OCI-LY7 (cell line): ENCODE results near the gene DHRS3. TPM values are rescaled to one million over a fixed set of nuclear protein-coding genes. Genes with fewer than 3 reads are reported as not detected.

ENCODE experiments used
- BruUV-seq: library from RNA; stranded (reverse); fragments of 400-500 nt; replicated peaks from 2 replicates; lab custom pipeline; 2021; lab: Mats Ljungman, UMichigan
- CTCF ChIA-PET: fragments of 300-600 bp; sonication (Branson Sonifier 250); formaldehyde crosslinking; loops from one replicate; lab custom pipeline; 2022; ENCODE audit warnings: antibody characterized with exemption; ENCODE audit not compliant: unreplicated experiment; lab: Charles Lee
- POLR2A ChIA-PET: fragments of 300-600 bp; sonication (Branson Sonifier 250); formaldehyde crosslinking; loops from one replicate; lab custom pipeline; 2022; ENCODE audit warnings: antibody characterized with exemption; lab: Charles Lee
- DNase-seq: peaks from one replicate; pipeline ENCODE4 v3.0.0-alpha.2; 2015; ENCODE audit warnings: low spot score
- H2AFZ ChIP-seq: fragments of 200-600 bp; sonication (generic), shearing (Covaris generic); 2 replicates; pipeline ENCODE4 v1.6.1; 2014; ENCODE audit warnings: mild to moderate bottlenecking, antibody characterized with exemption, low read length, moderate library complexity
- H3K27ac ChIP-seq: fragments of 200-600 bp; sonication (generic); 2 replicates; pipeline ENCODE4 v1.5.1; 2014; ENCODE audit warnings: mixed run types, low read depth, mild to moderate bottlenecking, moderate library complexity, low read length, inconsistent platforms; ENCODE audit not compliant: poor library complexity, severe bottlenecking
- H3K36me3 ChIP-seq: fragments of 200-600 bp; sonication (generic); 2 replicates; pipeline ENCODE4 v1.6.1; 2014; ENCODE audit warnings: mild to moderate bottlenecking, antibody characterized with exemption, low read length, moderate library complexity, mixed read lengths; ENCODE audit not compliant: insufficient read depth
- H3K4me1 ChIP-seq: fragments of 200-600 bp; sonication (generic); 2 replicates; pipeline ENCODE4 v1.5.1; 2014; ENCODE audit warnings: mild to moderate bottlenecking, low read length; ENCODE audit not compliant: insufficient read depth, poor library complexity, severe bottlenecking
- H3K4me2 ChIP-seq: fragments of 200-600 bp; sonication (generic); 2 replicates; pipeline ENCODE4 v1.6.1; 2014; ENCODE audit warnings: mild to moderate bottlenecking, low read length
- H3K4me3 ChIP-seq: fragments of 200-600 bp; sonication (generic); 2 replicates; pipeline ENCODE4 v1.5.1; 2014; ENCODE audit warnings: mild to moderate bottlenecking, low read depth, low read length; ENCODE audit not compliant: poor library complexity, severe bottlenecking
- H3K79me2 ChIP-seq: fragments of 200-600 bp; sonication (generic); 2 replicates; pipeline ENCODE4 v1.6.1; 2016; ENCODE audit warnings: low read depth, mild to moderate bottlenecking, low read length, moderate library complexity, mixed read lengths; ENCODE audit not compliant: insufficient read depth
- H3K9me2 ChIP-seq: fragments of 200-600 bp; sonication (generic); 2 replicates; pipeline ENCODE4 v1.6.1; 2016; ENCODE audit warnings: mild to moderate bottlenecking, low read length, mixed read lengths; ENCODE audit not compliant: insufficient read depth
- H3K9me3 ChIP-seq: fragments of 200-600 bp; sonication (generic); 2 replicates; pipeline ENCODE4 v1.6.1; 2014; ENCODE audit warnings: mild to moderate bottlenecking, mixed run types, low read length, mixed read lengths
- H4K20me1 ChIP-seq: fragments of 200-600 bp; sonication (generic); 2 replicates; pipeline ENCODE4 v1.6.1; 2014; ENCODE audit warnings: mild to moderate bottlenecking, antibody characterized with exemption, low read length, moderate library complexity, mixed read lengths; ENCODE audit not compliant: insufficient read depth
- CTCF ChIP-seq: fragments of 200-600 bp; sonication (generic); conservative IDR thresholded peaks from 2 replicates; pipeline ENCODE4 v1.5.1; 2014; ENCODE audit warnings: mild to moderate bottlenecking, antibody characterized with exemption, low read length, moderate library complexity, mixed read lengths
- EZH2phosphoT487 ChIP-seq: fragments of 200-600 bp; sonication (generic); IDR thresholded peaks from 2 replicates; pipeline ENCODE4 v1.6.1; 2018; ENCODE audit warnings: low read depth, borderline replicate concordance, mild to moderate bottlenecking, mixed run types, antibody characterized with exemption, low read length, moderate library complexity, mixed read lengths
- intact Hi-C: fragments of 100-400 bp; cut with micrococcal nuclease; formaldehyde crosslinking; loops from one replicate; pipeline ENCODE4 v1.10.0; 2022; ENCODE audit not compliant: unreplicated experiment
- total RNA-seq, 2 experiments: library from RNA; depleted of rRNA in 1 of 2; stranded (reverse); fragments of >200 nt in 1 of 2; shearing (Covaris generic) in 1 of 2; gene quantifications; 2 replicates each; pipeline ENCODE4 v1.2.3, GENCODE V29; 2014 to 2022

Gene DHRS3
- total RNA-seq, 2 experiments from 2014 or later: not detected

- no peak for DNase-seq
- ChIA-PET POLR2A (interaction anchor here (0.9 kb wide), 1 partner anchor 257 kb away, joined by 3 read pairs; no protein-coding TSS in a partner anchor), CTCF (no interaction called here)
- BruUV-seq: no TSS peak
- Histone ChIP-seq H4K20me1 (no peaks in the 10 kb centered on the region), H3K27ac (no peak overlapping the region), H3K4me2 (no peak overlapping the region), H3K4me3 (no peak overlapping the region), H3K36me3 (no peaks in the 10 kb centered on the region), H3K79me2 (no peaks in the 10 kb centered on the region), H3K4me1 (no peaks in the 10 kb centered on the region), H3K9me2 (no peaks in the 10 kb centered on the region), H3K9me3 (no peaks in the 10 kb centered on the region), H2AFZ (no peak overlapping the region)
- intact Hi-C loops: no loop called here
- TF ChIP-seq CTCF: no peak
- no peak for TF ChIP-seq EZH2phosphoT487
These were observed 50.7 kb downstream of the DHRS3 start for GRCh38 chr1:12567288-12567819.

DNA sequence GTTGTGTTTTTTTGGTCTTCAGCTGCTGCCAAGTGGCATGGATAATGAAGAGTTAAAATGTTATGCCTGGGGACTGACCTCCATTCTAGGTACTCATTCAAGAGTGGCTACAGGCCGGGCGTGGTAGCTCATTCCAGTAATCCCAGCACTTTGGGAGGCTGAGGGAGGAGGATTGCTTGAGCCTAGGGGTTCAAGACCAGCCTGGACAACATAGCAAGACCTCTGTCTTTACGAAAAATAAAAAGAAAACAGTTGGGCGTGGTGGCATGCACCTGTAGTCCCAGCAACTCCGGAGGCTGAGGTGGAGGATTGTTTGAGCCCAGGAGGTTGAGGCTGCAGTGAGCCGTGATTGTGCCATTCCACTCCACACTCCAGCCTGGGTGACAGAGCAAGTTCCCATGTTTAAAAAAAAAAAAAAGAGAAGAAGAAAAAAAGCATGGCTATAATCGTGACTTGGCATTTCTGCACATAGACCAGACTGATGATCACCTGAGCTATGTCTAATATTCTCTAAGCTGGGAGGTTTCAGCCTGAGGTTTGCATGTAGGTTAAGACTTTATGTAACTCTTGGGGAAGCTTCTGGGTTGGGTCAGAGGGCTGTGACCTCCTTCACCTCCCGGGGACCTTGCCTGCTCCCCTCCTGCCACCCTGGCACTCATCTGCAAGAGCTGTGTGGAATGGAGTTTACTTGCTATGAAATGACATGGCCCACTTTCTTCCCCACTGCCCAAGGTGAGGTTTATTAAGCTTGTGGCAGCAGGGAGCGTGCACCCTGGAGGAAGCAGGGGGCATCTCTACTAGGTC, 51.3 kb downstream of the DHRS3 start:
- no peaks in the 10 kb centered on the region for H3K79me2 ChIP-seq
- TF ChIP-seq EZH2phosphoT487: no peak
- no peak for TF ChIP-seq CTCF
- no TSS peak for BruUV-seq
- CTCF ChIA-PET: no interaction called here
- no peak overlapping the region for H3K4me2 ChIP-seq
- H3K4me3 ChIP-seq: no peak overlapping the region
- no peaks in the 10 kb centered on the region for H3K9me2 ChIP-seq
- no peaks in the 10 kb centered on the region for H3K4me1 ChIP-seq
- H3K27ac ChIP-seq: no peak overlapping the region
- no peak overlapping the region for H2AFZ ChIP-seq
- H4K20me1 ChIP-seq: no peaks in the 10 kb centered on the region
- intact Hi-C loops: no loop called here
- H3K36me3 ChIP-seq: no peaks in the 10 kb centered on the region
- H3K9me3 ChIP-seq: no peaks in the 10 kb centered on the region
- no peak for DNase-seq
- POLR2A ChIA-PET: interaction anchor here (0.9 kb wide), 1 partner anchor 257 kb away, joined by 3 read pairs; no protein-coding TSS in a partner anchor

GRCh38 chr1:12565966-12566352, 52.1 kb downstream of the DHRS3 start:
- CTCF ChIA-PET: no interaction called here
- Histone ChIP-seq H3K4me3 (no peak overlapping the region), H3K36me3 (no peaks in the 10 kb centered on the region), H4K20me1 (no peaks in the 10 kb centered on the region), H2AFZ (no peak overlapping the region), H3K4me1 (no peaks in the 10 kb centered on the region), H3K27ac (no peak overlapping the region), H3K9me3 (no peaks in the 10 kb centered on the region), H3K9me2 (no peaks in the 10 kb centered on the region), H3K79me2 (no peaks in the 10 kb centered on the region), H3K4me2 (no peak overlapping the region)
- DNase-seq: no peak
- POLR2A ChIA-PET: no interaction called here
- intact Hi-C loops: no loop called here
- no peak for TF ChIP-seq EZH2phosphoT487
- no peak for TF ChIP-seq CTCF
- BruUV-seq: no TSS peak
